SU-DHL-6 (cell line): ENCODE results near the gene LRRC55.

Experiments used
- H2AFZ ChIP-seq: fragments of 200-600 bp; sonication (generic); 2 replicates; pipeline ENCODE4 v1.6.1; 2014; ENCODE audit warnings: low read depth, mild to moderate bottlenecking, moderate library complexity, mixed read lengths, antibody characterized with exemption, low read length; ENCODE audit not compliant: severe bottlenecking
- H3F3A ChIP-seq: fragments of 200-600 bp; shearing (Covaris generic); 2 replicates; pipeline ENCODE4 v1.6.0; 2016; ENCODE audit warnings: antibody characterized with exemption, mild to moderate bottlenecking; ENCODE audit not compliant: insufficient read depth
- H3K27ac ChIP-seq: fragments of 200-600 bp; sonication (generic); 2 replicates; pipeline ENCODE4 v1.5.1; 2016; ENCODE audit warnings: low read depth, mild to moderate bottlenecking, low read length, moderate library complexity, mixed read lengths
- H3K27me3 ChIP-seq: fragments of 200-600 bp; sonication (generic), shearing (Covaris generic); 2 replicates; pipeline ENCODE4 v1.6.0; 2014; ENCODE audit warnings: mild to moderate bottlenecking, low read length
- H3K36me3 ChIP-seq: fragments of 200-600 bp; sonication (generic); 2 replicates; pipeline ENCODE4 v1.6.1; 2014; ENCODE audit warnings: mild to moderate bottlenecking, low read length, mixed read lengths
- H3K4me2 ChIP-seq: fragments of 300-600, 200-600 bp; shearing (Covaris generic), sonication (generic); 2 replicates; pipeline ENCODE4 v1.6.0; 2014; ENCODE audit warnings: low read length, low read depth, mild to moderate bottlenecking; ENCODE audit not compliant: poor library complexity, severe bottlenecking
- H3K4me3 ChIP-seq: fragments of 200-600 bp; sonication (generic); 2 replicates; pipeline ENCODE4 v1.5.1; 2014; ENCODE audit warnings: antibody characterized with exemption, low read length, mild to moderate bottlenecking, mixed read lengths; ENCODE audit not compliant: insufficient read depth, poor library complexity, severe bottlenecking
- H3K79me2 ChIP-seq: fragments of 200-600 bp; sonication (generic); 2 replicates; pipeline ENCODE4 v1.6.1; 2014; ENCODE audit warnings: mild to moderate bottlenecking, low read length, moderate library complexity; ENCODE audit not compliant: insufficient read depth
- H3K9ac ChIP-seq: fragments of 200-600 bp; sonication (generic); 2 replicates; pipeline ENCODE4 v1.7.0; 2014; ENCODE audit warnings: mild to moderate bottlenecking, low read length
- H3K9me2 ChIP-seq: fragments of 200-600 bp; sonication (generic); replicated peaks from 2 replicates; pipeline ENCODE4 v1.6.1; 2014; ENCODE audit warnings: low read length; ENCODE audit not compliant: insufficient read depth
- H3K9me3 ChIP-seq: fragments of 200-600 bp; sonication (generic); 2 replicates; pipeline ENCODE4 v1.6.1; 2014; ENCODE audit warnings: low read length, mixed read lengths; ENCODE audit not compliant: insufficient read depth
- H4K20me1 ChIP-seq: fragments of 200-600 bp; sonication (generic); 2 replicates; pipeline ENCODE4 v1.6.1; 2014; ENCODE audit warnings: low read depth, mild to moderate bottlenecking, antibody characterized with exemption, low read length, moderate library complexity, mixed read lengths
- EZH2phosphoT487 ChIP-seq: fragments of 200-600 bp; sonication (generic), shearing (Covaris generic); conservative IDR thresholded peaks from 2 replicates; pipeline ENCODE4 v1.6.1; 2018; ENCODE audit warnings: mild to moderate bottlenecking, antibody characterized with exemption, low read length, moderate library complexity, mixed read lengths
- TF ChIP-seq, protein P1 (sequence below): fragments of 200-600 bp; sonication (generic); IDR thresholded peaks from one replicate; pipeline ENCODE4 v1.5.1; 2017; ENCODE audit warnings: antibody characterized with exemption, mild to moderate bottlenecking, low read length, moderate library complexity; ENCODE audit not compliant: insufficient read depth, poor library complexity, severe bottlenecking

Gene LRRC55

DNA sequence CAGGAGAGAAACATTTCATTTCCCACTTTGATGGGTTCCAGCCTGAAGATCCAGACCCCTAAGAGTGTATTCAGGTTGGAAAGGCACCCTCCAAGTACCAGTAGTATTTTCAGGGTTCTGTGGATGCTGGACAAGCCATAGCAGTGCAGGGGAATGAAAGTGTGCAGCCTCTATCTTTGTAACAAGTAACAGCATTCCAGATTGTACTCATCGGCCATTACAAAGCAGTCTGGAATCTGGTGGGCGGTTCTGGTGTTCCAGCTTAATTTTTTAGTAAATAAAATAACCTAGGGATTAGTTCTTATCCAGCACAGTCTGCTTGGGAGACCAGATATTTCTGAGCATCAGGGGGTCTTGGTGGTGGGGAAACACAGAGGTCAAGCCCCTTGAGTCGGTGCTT, 32.7 kb downstream of the LRRC55 start:
- Histone ChIP-seq H3K9me2 (no peaks in the 10 kb centered on the region), H3K4me2 (no peak overlapping the region), H3K9me3 (no peaks in the 10 kb centered on the region), H3K4me3 (no peak overlapping the region), H3K27me3 (no peaks in the 10 kb centered on the region), H3K79me2 (no peaks in the 10 kb centered on the region), H3K9ac (no peak overlapping the region), H3F3A (no peaks in the 10 kb centered on the region), H2AFZ (no peak overlapping the region), H3K36me3 (no peaks in the 10 kb centered on the region), H3K27ac (no peak overlapping the region), H4K20me1 (no peaks in the 10 kb centered on the region)
- TF ChIP-seq EZH2phosphoT487 = no peak
- TF ChIP-seq, protein P1, sequence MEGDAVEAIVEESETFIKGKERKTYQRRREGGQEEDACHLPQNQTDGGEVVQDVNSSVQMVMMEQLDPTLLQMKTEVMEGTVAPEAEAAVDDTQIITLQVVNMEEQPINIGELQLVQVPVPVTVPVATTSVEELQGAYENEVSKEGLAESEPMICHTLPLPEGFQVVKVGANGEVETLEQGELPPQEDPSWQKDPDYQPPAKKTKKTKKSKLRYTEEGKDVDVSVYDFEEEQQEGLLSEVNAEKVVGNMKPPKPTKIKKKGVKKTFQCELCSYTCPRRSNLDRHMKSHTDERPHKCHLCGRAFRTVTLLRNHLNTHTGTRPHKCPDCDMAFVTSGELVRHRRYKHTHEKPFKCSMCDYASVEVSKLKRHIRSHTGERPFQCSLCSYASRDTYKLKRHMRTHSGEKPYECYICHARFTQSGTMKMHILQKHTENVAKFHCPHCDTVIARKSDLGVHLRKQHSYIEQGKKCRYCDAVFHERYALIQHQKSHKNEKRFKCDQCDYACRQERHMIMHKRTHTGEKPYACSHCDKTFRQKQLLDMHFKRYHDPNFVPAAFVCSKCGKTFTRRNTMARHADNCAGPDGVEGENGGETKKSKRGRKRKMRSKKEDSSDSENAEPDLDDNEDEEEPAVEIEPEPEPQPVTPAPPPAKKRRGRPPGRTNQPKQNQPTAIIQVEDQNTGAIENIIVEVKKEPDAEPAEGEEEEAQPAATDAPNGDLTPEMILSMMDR = no peak

DNA sequence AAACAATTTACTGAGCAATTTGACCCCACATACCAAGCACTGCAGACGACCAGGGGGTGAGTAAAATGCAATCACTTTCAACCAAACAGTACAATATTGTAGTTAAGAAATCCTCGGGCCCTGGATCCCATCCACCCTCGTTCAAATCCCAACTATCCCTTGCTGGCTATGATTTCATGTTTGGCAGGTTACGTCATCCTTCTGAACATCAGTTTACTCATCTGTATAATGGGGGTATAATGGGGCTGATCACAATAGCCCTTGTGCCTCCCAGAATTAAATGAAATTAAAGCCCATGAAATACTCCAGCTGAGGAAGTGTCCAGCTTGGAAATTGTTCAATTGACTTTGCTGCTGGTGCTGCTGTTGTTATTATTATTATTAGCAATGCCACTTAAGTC, 34.7 kb downstream of the LRRC55 start:
- H3K79me2 ChIP-seq = no peaks in the 10 kb centered on the region
- H3K27me3 ChIP-seq = no peaks in the 10 kb centered on the region
- no peak overlapping the region for H3K4me2 ChIP-seq
- no peaks in the 10 kb centered on the region for H3K9me3 ChIP-seq
- no peak overlapping the region for H3K9ac ChIP-seq
- H3K36me3 ChIP-seq = no peaks in the 10 kb centered on the region
- no peaks in the 10 kb centered on the region for H3F3A ChIP-seq
- no peaks in the 10 kb centered on the region for H3K9me2 ChIP-seq
- H3K4me3 ChIP-seq = no peak overlapping the region
- no peak overlapping the region for H3K27ac ChIP-seq
- TF ChIP-seq, protein P1 = no peak
- no peak for TF ChIP-seq EZH2phosphoT487
- no peaks in the 10 kb centered on the region for H4K20me1 ChIP-seq
- H2AFZ ChIP-seq = no peak overlapping the region

DNA sequence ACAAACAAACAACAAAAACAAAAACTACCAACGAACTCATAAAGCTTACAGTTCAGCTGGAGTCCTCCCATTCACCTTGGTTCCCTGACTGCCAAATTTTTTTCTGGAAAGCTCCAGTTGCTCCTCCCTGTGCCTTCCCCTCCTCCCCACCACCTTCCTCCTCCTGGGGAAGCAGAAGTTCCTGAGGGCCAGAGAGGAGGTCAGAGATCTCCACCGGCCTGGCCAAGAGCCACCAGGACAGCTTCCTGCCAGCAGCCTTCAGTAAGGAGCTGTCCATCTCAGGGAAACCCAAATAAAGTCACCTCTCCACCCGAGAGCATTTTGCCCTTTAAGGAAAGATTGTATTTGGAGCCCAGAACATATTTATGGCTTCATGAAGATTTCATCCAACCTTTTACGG, 35.3 kb downstream of the LRRC55 start:
- Histone ChIP-seq H3K27ac (no peak overlapping the region), H3K36me3 (no peaks in the 10 kb centered on the region), H4K20me1 (no peaks in the 10 kb centered on the region), H3K79me2 (no peaks in the 10 kb centered on the region), H3F3A (no peaks in the 10 kb centered on the region), H3K4me2 (no peak overlapping the region), H3K9me3 (no peaks in the 10 kb centered on the region), H3K27me3 (no peaks in the 10 kb centered on the region), H3K9ac (no peak overlapping the region), H3K4me3 (no peak overlapping the region), H2AFZ (no peak overlapping the region), H3K9me2 (no peaks in the 10 kb centered on the region)
- no peak for TF ChIP-seq EZH2phosphoT487

DNA sequence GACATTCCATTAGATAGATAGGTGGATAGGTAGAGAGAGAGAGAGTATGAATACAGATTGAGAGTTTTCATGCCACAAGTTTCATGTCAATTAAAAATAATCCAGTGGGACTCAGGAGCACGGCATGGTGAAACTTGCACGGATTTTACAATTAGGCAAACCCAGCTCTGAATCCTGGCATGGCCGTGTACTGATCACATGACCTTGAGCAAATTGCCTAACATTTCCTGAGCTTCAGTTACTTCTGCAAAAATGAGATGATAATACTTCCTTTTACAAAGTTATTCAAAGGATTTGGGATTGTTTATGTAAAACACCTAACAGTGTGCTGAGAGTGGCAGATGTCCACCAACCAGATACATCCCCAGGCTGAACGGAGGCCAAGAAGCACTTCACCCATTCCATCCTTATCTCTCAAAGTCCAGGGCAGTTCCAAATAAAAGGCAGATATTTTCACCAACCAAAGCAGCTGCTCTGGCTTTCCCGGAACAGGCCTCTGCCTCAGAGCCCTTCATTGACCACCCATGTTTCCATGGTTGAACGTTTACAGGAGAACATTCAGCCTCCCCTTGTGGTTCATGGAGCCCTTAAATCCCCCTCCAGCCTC, 37.4 kb downstream of the LRRC55 start:
- H3K79me2 ChIP-seq = no peaks in the 10 kb centered on the region
- H3K9me2 ChIP-seq = no peaks in the 10 kb centered on the region
- no peaks in the 10 kb centered on the region for H3F3A ChIP-seq
- no peak overlapping the region for H3K27ac ChIP-seq
- H4K20me1 ChIP-seq = no peaks in the 10 kb centered on the region
- H2AFZ ChIP-seq = no peak overlapping the region
- TF ChIP-seq, protein P1 = no peak
- no peak for TF ChIP-seq EZH2phosphoT487
- no peak overlapping the region for H3K4me3 ChIP-seq
- no peak overlapping the region for H3K4me2 ChIP-seq
- H3K36me3 ChIP-seq = no peaks in the 10 kb centered on the region
- no peaks in the 10 kb centered on the region for H3K27me3 ChIP-seq
- no peak overlapping the region for H3K9ac ChIP-seq
- H3K9me3 ChIP-seq = no peaks in the 10 kb centered on the region
